ENCODE data around the gene TTLL12. TPM values are rescaled to one million over a fixed set of nuclear protein-coding genes. Genes with fewer than 3 reads are reported as not detected.

TTLL12 gene
- polyA plus RNA-seq (2011; rRNA removed) (8.6 and 9.5 TPM in 2 replicates), polyA plus RNA-seq (2017; fragmentation: RNase III; extraction: RNeasy Plus Mini Kit Qiagen cat#74134 plus additional on column Dnase treatment) (17.8 to 19.8 TPM (median 18.7 TPM) in 3 replicates), polyA minus RNA-seq (2011; rRNA and poly(A)+ RNA removed) (7.5 and 10.5 TPM in 2 replicates)
- 19.1 and 24.8 TPM in 2 replicates for polyA plus RNA-seq (2012; cell fraction: cytosol; rRNA removed)
- 31.1 and 31.4 TPM in 2 replicates for polyA plus RNA-seq (2012; cell fraction: nucleus; rRNA removed)

GRCh38 chr22:43186272-43187170 is at the start of gene TTLL12:
TSS of gene TTLL12 (minus strand) at chr22:43187134. CDS start at chr22:43187069, 65 bp downstream.
- TF ChIP-seq HMGXB4 (CRISPR knock-in tag; IDR thresholded peaks at IDR 0.05; ENCODE audit: borderline replicate concordance) (no peak), GATA3 (IDR thresholded peaks at IDR 0.05; ENCODE audit: borderline replicate concordance) (no peak), JUN (IDR thresholded peaks at IDR 0.05) (peak in 1 of 2 experiments; percentile 22; a peak in 2 of 5 replicates), BCL3 (IDR thresholded peaks at IDR 0.05) (peak; percentile 18; the same call in 1 of the 3 replicates), BHLHE40 (IDR thresholded peaks at IDR 0.05; ENCODE audit: low read depth, low read length) (peak; percentile 54), CHD4 (IDR thresholded peaks at IDR 0.05; ENCODE audit: borderline replicate concordance) (no peak), ATOH8 (CRISPR knock-in tag; IDR thresholded peaks at IDR 0.05; ENCODE audit: low read depth) (no peak), E2F6 (IDR thresholded peaks at IDR 0.05; ENCODE audit: borderline replicate concordance, low read depth) (0 out of 2 replicates have a peak, but pooled peaks have one; percentile 31), KDM5A (IDR thresholded peaks at IDR 0.05) (no peak), HOXB5 (CRISPR knock-in tag; IDR thresholded peaks at IDR 0.05) (0 out of 2 replicates have a peak, but pooled peaks have one; percentile 30), CBX2 (IDR thresholded peaks at IDR 0.05; ENCODE audit: borderline replicate concordance, low read depth) (no peak), RARB (CRISPR knock-in tag; IDR thresholded peaks at IDR 0.05) (no peak), MAX (IDR thresholded peaks at IDR 0.05) (peak; percentile 70), MYC (IDR thresholded peaks at IDR 0.05; ENCODE audit: borderline replicate concordance, low read length) (peak; percentile 34; the same call in 1 of the 2 replicates), CEBPB (IDR thresholded peaks at IDR 0.05) (no peak), PHF8 (IDR thresholded peaks at IDR 0.05; ENCODE audit: borderline replicate concordance, low read depth) (peak; percentile 70; the same call in 1 of the 2 replicates), POLR2A (IDR thresholded peaks at IDR 0.05; ENCODE audit: low read length) (peak; percentile 70)
- DNase-seq (ENCODE audit: low read depth in 1 of 2, low spot score in 1 of 2) = peak; percentile 21 to 36
- peak; percentile 26 to 49; a peak in 5 of 6 replicates for ATAC-seq
- WGBS (ENCODE audit: missing lambda C conversion rate) = 8% methylated on average over 10 of the region's 87 CpGs
- Histone ChIP-seq H3K27ac (peak within 1 kb of the TSS; percentile 93 to 100), H3K4me3 (peak within 1 kb of the TSS; percentile 97), H3K4me2 (peak within 1 kb of the TSS; percentile 99), H3K4me1 (peaks cover 16% of the 10 kb centered on the region; the same call in 1 of the 3 replicates), H3K9me3 (no peaks in the 10 kb centered on the region)
- CTCF ChIA-PET = interaction anchor here (1.0 to 1.9 kb wide), 5 partner anchors 9 to 41 kb away, joined by 3 to 10 read pairs (median 4); no protein-coding TSS in a partner anchor
- no peak for FAIRE-seq
- POLR2A ChIA-PET = interaction anchor here (0.5 to 1.2 kb wide), 4 partner anchors 14 to 699 kb away, joined by 3 to 12 read pairs (median 5); no protein-coding TSS in a partner anchor
